ENCODE data around the gene RAE1.
A peak's percentile ranks its signal among the peaks of the same experiment; 100 is the strongest.

RAE1 gene

GRCh38 chr20:57351042-57351783 lies at the start of gene RAE1:
Gene RAE1, plus strand, starts transcription at chr20:57351255. Its CDS starts 2,784 bp downstream, at chr20:57354039.
- H3K36me3 Mint-ChIP-seq (ENCODE audit: low read depth): peaks cover 24% of the 10 kb centered on the region
- H3K9me3 Mint-ChIP-seq: no peaks in the 10 kb centered on the region
- H3K27me3 Mint-ChIP-seq (ENCODE audit: low read depth): no peaks in the 10 kb centered on the region
- H3K4me3 Mint-ChIP-seq: peak within 1 kb of the TSS; percentile 90 to 95 (median 95)
- peaks cover 14% of the 10 kb centered on the region for H3K4me1 Mint-ChIP-seq
- no peak for TF ChIP-seq CTCF (IDR thresholded peaks at IDR 0.05; ENCODE audit: unreplicated experiment in 3 of 3)
- H3K27ac Mint-ChIP-seq: peak within 1 kb of the TSS; percentile 60 to 90 (median 84)

GRCh38 chr20:57306747-57307146 lies 44.3 kb upstream of the RAE1 start:
- Mint-ChIP-seq H3K4me3 (no peak overlapping the region), H3K27me3 (ENCODE audit: low read depth) (peaks cover 32% of the 10 kb centered on the region)

GRCh38 chr20:57308451-57309271 lies 42.4 kb upstream of the RAE1 start:
- Mint-ChIP-seq H3K27me3 (ENCODE audit: low read depth) (peaks cover 22% of the 10 kb centered on the region), H3K4me1 (peaks cover 5% of the 10 kb centered on the region), H3K4me3 (no peak overlapping the region), H3K9me3 (no peaks in the 10 kb centered on the region), H3K27ac (no peak overlapping the region), H3K36me3 (ENCODE audit: low read depth) (no peaks in the 10 kb centered on the region)
- no peak for TF ChIP-seq CTCF (IDR thresholded peaks at IDR 0.05; ENCODE audit: unreplicated experiment in 3 of 3)

More at GRCh38 chr20:57306747-57307146, 44.3 kb upstream of the RAE1 start:
- peaks cover 5% of the 10 kb centered on the region for H3K4me1 Mint-ChIP-seq
- H3K9me3 Mint-ChIP-seq: no peaks in the 10 kb centered on the region
- TF ChIP-seq CTCF (IDR thresholded peaks at IDR 0.05; ENCODE audit: unreplicated experiment in 3 of 3): no peak
- H3K36me3 Mint-ChIP-seq (ENCODE audit: low read depth): no peaks in the 10 kb centered on the region
- H3K27ac Mint-ChIP-seq: no peak overlapping the region

GRCh38 chr20:57309544-57310115 lies 41.4 kb upstream of the RAE1 start:
- no peak for TF ChIP-seq CTCF (IDR thresholded peaks at IDR 0.05; ENCODE audit: unreplicated experiment in 3 of 3)
- Mint-ChIP-seq H3K4me1 (peaks cover 5% of the 10 kb centered on the region), H3K9me3 (no peaks in the 10 kb centered on the region), H3K36me3 (ENCODE audit: low read depth) (no peaks in the 10 kb centered on the region), H3K27me3 (ENCODE audit: low read depth) (peaks cover 24% of the 10 kb centered on the region), H3K27ac (no peak overlapping the region), H3K4me3 (no peak overlapping the region)

- Mint-ChIP-seq H3K9me3 (no peaks in the 10 kb centered on the region), H3K36me3 (ENCODE audit: low read depth) (no peaks in the 10 kb centered on the region)
These were observed 40.1 kb upstream of the RAE1 start for GRCh38 chr20:57310821-57311514.

More at GRCh38 chr20:57310821-57311514, 40.1 kb upstream of the RAE1 start:
- H3K27me3 Mint-ChIP-seq (ENCODE audit: low read depth): peaks cover 26% of the 10 kb centered on the region
- H3K27ac Mint-ChIP-seq: no peak overlapping the region
- peaks cover 5% of the 10 kb centered on the region for H3K4me1 Mint-ChIP-seq
- no peak for TF ChIP-seq CTCF (IDR thresholded peaks at IDR 0.05; ENCODE audit: unreplicated experiment in 3 of 3)
- no peak overlapping the region for H3K4me3 Mint-ChIP-seq

Measured in nephron (organoid).